GM18867 (cell line): ENCODE results near the gene SLC39A2.
"Not testable (repeated sequence)": the region's sequence is repeated elsewhere in the genome, so short reads cannot be mapped to it uniquely, and the experiment has no call there.

Experiments
- ATAC-seq: cut with Tn5 transposase; IDR thresholded peaks from one replicate; pipeline ENCODE4 v1.9.1; 2021; ENCODE audit warnings: mild to moderate bottlenecking, moderate library complexity; ENCODE audit not compliant: unreplicated experiment

Gene SLC39A2

GRCh38 chr14:21024585-21025370 is 25.7 kb downstream of the SLC39A2 start, which contains the start of gene NDRG2:
Gene NDRG2, minus strand, starts transcription at chr14:21025061. Its CDS starts 1,746 bp downstream, at chr14:21023315.
- ATAC-seq: no peak

- ATAC-seq: no peak
These were observed 26.5 kb downstream of the SLC39A2 start for GRCh38 chr14:21025371-21026273.

- ATAC-seq: no peak
These were observed 27.3 kb downstream of the SLC39A2 start for GRCh38 chr14:21026274-21026987.

GRCh38 chr14:21026988-21027315 is 27.9 kb downstream of the SLC39A2 start:
- ATAC-seq: no peak

- no peak for ATAC-seq
These were observed 30.8 kb downstream of the SLC39A2 start, which contains the start of gene TPPP2 for GRCh38 chr14:21029917-21030316. Gene TPPP2, plus strand, starts transcription at chr14:21030217. Its CDS starts 365 bp downstream, at chr14:21030582.

- no peak for ATAC-seq
These were observed 31.4 kb downstream of the SLC39A2 start for GRCh38 chr14:21030531-21030930.

GRCh38 chr14:21032326-21033132 is 33.4 kb downstream of the SLC39A2 start:
- no peak for ATAC-seq

- no peak for ATAC-seq
These were observed 34.1 kb downstream of the SLC39A2 start for GRCh38 chr14:21033133-21033698.

- no peak for ATAC-seq
These were observed 35.6 kb downstream of the SLC39A2 start, which contains the start of gene RNASE13 for GRCh38 chr14:21034707-21035106. Gene RNASE13, minus strand, starts transcription at chr14:21034807. Its CDS starts 519 bp downstream, at chr14:21034288.

GRCh38 chr14:21036751-21037150 is 37.7 kb downstream of the SLC39A2 start:
- no peak for ATAC-seq

GRCh38 chr14:21037156-21037555 is 38.1 kb downstream of the SLC39A2 start:
- ATAC-seq: no peak

GRCh38 chr14:21038441-21039422 is 39.6 kb downstream of the SLC39A2 start:
- no peak for ATAC-seq

GRCh38 chr14:21039585-21040369 is 40.7 kb downstream of the SLC39A2 start:
- peak; percentile 44 for ATAC-seq

- no peak for ATAC-seq
These were observed 41.4 kb downstream of the SLC39A2 start for GRCh38 chr14:21040370-21040925.

GRCh38 chr14:21040941-21041340 is 41.8 kb downstream of the SLC39A2 start:
- ATAC-seq: not testable (repeated sequence)

- ATAC-seq: no peak
These were observed 42.8 kb downstream of the SLC39A2 start, which contains the start of gene RNASE7 for GRCh38 chr14:21041676-21042433. Gene RNASE7, plus strand, starts transcription at chr14:21042362. Its CDS starts 631 bp downstream, at chr14:21042993.

- no peak for ATAC-seq
These were observed 43.8 kb downstream of the SLC39A2 start for GRCh38 chr14:21042918-21043317.
